OCI-LY7 (cell line): Measurements from ENCODE around the gene MT1H. TPM values are rescaled to one million over a fixed set of nuclear protein-coding genes. Genes with fewer than 3 reads are reported as not detected.

ENCODE experiments used
- BruUV-seq: library from RNA; stranded (reverse); fragments of 400-500 nt; replicated peaks from 2 replicates; lab custom pipeline; 2021; lab: Mats Ljungman, UMichigan
- CTCF ChIA-PET: fragments of 300-600 bp; sonication (Branson Sonifier 250); formaldehyde crosslinking; loops from one replicate; lab custom pipeline; 2022; ENCODE audit warnings: antibody characterized with exemption; ENCODE audit not compliant: unreplicated experiment; lab: Charles Lee
- POLR2A ChIA-PET: fragments of 300-600 bp; sonication (Branson Sonifier 250); formaldehyde crosslinking; loops from one replicate; lab custom pipeline; 2022; ENCODE audit warnings: antibody characterized with exemption; lab: Charles Lee
- DNase-seq: peaks from one replicate; pipeline ENCODE4 v3.0.0-alpha.2; 2015; ENCODE audit warnings: low spot score
- H2AFZ ChIP-seq: fragments of 200-600 bp; sonication (generic), shearing (Covaris generic); 2 replicates; pipeline ENCODE4 v1.6.1; 2014; ENCODE audit warnings: mild to moderate bottlenecking, antibody characterized with exemption, low read length, moderate library complexity
- H3K27ac ChIP-seq: fragments of 200-600 bp; sonication (generic); 2 replicates; pipeline ENCODE4 v1.5.1; 2014; ENCODE audit warnings: mixed run types, low read depth, mild to moderate bottlenecking, moderate library complexity, low read length, inconsistent platforms; ENCODE audit not compliant: poor library complexity, severe bottlenecking
- H3K36me3 ChIP-seq: fragments of 200-600 bp; sonication (generic); 2 replicates; pipeline ENCODE4 v1.6.1; 2014; ENCODE audit warnings: mild to moderate bottlenecking, antibody characterized with exemption, low read length, moderate library complexity, mixed read lengths; ENCODE audit not compliant: insufficient read depth
- H3K4me1 ChIP-seq: fragments of 200-600 bp; sonication (generic); 2 replicates; pipeline ENCODE4 v1.5.1; 2014; ENCODE audit warnings: mild to moderate bottlenecking, low read length; ENCODE audit not compliant: insufficient read depth, poor library complexity, severe bottlenecking
- H3K4me2 ChIP-seq: fragments of 200-600 bp; sonication (generic); 2 replicates; pipeline ENCODE4 v1.6.1; 2014; ENCODE audit warnings: mild to moderate bottlenecking, low read length
- H3K4me3 ChIP-seq: fragments of 200-600 bp; sonication (generic); 2 replicates; pipeline ENCODE4 v1.5.1; 2014; ENCODE audit warnings: mild to moderate bottlenecking, low read depth, low read length; ENCODE audit not compliant: poor library complexity, severe bottlenecking
- H3K79me2 ChIP-seq: fragments of 200-600 bp; sonication (generic); 2 replicates; pipeline ENCODE4 v1.6.1; 2016; ENCODE audit warnings: low read depth, mild to moderate bottlenecking, low read length, moderate library complexity, mixed read lengths; ENCODE audit not compliant: insufficient read depth
- H3K9me2 ChIP-seq: fragments of 200-600 bp; sonication (generic); 2 replicates; pipeline ENCODE4 v1.6.1; 2016; ENCODE audit warnings: mild to moderate bottlenecking, low read length, mixed read lengths; ENCODE audit not compliant: insufficient read depth
- H3K9me3 ChIP-seq: fragments of 200-600 bp; sonication (generic); 2 replicates; pipeline ENCODE4 v1.6.1; 2014; ENCODE audit warnings: mild to moderate bottlenecking, mixed run types, low read length, mixed read lengths
- H4K20me1 ChIP-seq: fragments of 200-600 bp; sonication (generic); 2 replicates; pipeline ENCODE4 v1.6.1; 2014; ENCODE audit warnings: mild to moderate bottlenecking, antibody characterized with exemption, low read length, moderate library complexity, mixed read lengths; ENCODE audit not compliant: insufficient read depth
- CTCF ChIP-seq: fragments of 200-600 bp; sonication (generic); conservative IDR thresholded peaks from 2 replicates; pipeline ENCODE4 v1.5.1; 2014; ENCODE audit warnings: mild to moderate bottlenecking, antibody characterized with exemption, low read length, moderate library complexity, mixed read lengths
- EZH2phosphoT487 ChIP-seq: fragments of 200-600 bp; sonication (generic); IDR thresholded peaks from 2 replicates; pipeline ENCODE4 v1.6.1; 2018; ENCODE audit warnings: low read depth, borderline replicate concordance, mild to moderate bottlenecking, mixed run types, antibody characterized with exemption, low read length, moderate library complexity, mixed read lengths
- intact Hi-C: fragments of 100-400 bp; cut with micrococcal nuclease; formaldehyde crosslinking; loops from one replicate; pipeline ENCODE4 v1.10.0; 2022; ENCODE audit not compliant: unreplicated experiment
- total RNA-seq, 2 experiments: library from RNA; depleted of rRNA in 1 of 2; stranded (reverse); fragments of >200 nt in 1 of 2; shearing (Covaris generic) in 1 of 2; gene quantifications; 2 replicates each; pipeline ENCODE4 v1.2.3, GENCODE V29; 2014 to 2022

The MT1H gene
- total RNA-seq, 2 experiments from 2014 or later, result not detected

DNA sequence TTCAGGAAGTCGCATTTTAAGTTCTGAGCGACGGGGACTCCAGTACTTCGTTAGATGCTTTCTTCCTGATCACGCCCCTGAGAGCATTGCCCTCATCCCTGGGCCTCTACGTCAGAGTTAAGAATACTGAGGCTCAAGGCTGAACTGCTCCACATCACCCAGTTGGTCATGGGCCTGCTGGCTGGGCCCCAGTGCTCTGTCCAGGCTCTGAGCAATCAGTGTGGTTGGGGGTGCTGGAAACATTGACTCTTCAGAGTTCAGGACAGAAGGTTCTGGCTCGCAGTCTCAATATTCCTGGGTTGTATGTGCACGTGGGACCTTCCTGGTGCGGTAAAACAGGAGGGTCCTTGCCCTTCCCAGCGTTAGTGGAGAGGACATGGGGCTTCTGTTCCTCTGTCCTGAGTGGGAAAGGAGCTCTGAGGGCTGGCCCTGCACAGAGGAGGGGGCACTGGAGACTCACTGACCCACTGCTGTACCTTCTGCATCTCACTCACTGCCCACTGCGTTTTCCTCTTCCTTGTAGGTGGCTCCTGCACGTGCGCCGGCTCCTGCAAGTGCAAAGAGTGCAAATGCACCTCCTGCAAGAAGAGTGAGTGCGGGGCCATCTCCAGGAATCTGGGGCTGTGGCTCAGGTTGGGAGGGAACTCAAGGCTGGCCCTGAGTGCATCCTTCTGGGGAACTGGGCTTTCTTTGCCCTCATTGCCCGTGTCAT lies 43.5 kb upstream of the MT1H start:
- H3K4me1 ChIP-seq, result peaks cover 13% of the 10 kb centered on the region
- H3K36me3 ChIP-seq, result no peaks in the 10 kb centered on the region
- H3K9me2 ChIP-seq, result no peaks in the 10 kb centered on the region
- POLR2A ChIA-PET, result no interaction called here
- intact Hi-C loops, result no loop called here
- H3K79me2 ChIP-seq, result no peaks in the 10 kb centered on the region
- no peak for DNase-seq
- no peak overlapping the region for H3K27ac ChIP-seq
- H3K4me3 ChIP-seq, result no peak overlapping the region
- no TSS peak for BruUV-seq
- H3K9me3 ChIP-seq, result no peaks in the 10 kb centered on the region
- H4K20me1 ChIP-seq, result no peaks in the 10 kb centered on the region
- H3K4me2 ChIP-seq, result no peak overlapping the region
- CTCF ChIA-PET, result no interaction called here
- TF ChIP-seq EZH2phosphoT487, result no peak
- no peak for TF ChIP-seq CTCF
- no peak overlapping the region for H2AFZ ChIP-seq

DNA sequence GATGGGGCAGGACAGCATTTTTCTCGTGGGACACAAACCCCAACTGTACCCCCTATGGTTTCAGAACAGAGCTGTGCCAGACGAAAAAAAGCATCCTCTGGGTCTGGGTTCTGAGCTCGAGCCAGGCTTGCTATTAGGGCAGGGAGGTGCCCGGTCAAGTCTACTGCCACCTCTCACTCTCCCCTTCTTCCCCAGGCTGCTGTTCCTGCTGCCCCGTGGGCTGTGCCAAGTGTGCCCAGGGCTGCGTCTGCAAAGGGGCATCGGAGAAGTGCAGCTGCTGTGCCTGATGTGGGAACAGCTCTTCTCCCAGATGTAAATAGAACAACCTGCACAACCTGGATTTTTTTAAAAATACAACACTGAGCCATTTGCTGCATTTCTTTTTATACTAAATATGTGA lies 42.9 kb upstream of the MT1H start:
- H2AFZ ChIP-seq, result no peak overlapping the region
- H4K20me1 ChIP-seq, result no peaks in the 10 kb centered on the region
- no peak overlapping the region for H3K27ac ChIP-seq
- H3K79me2 ChIP-seq, result no peaks in the 10 kb centered on the region
- H3K4me2 ChIP-seq, result no peak overlapping the region
- CTCF ChIA-PET, result no interaction called here
- no peak for TF ChIP-seq EZH2phosphoT487
- no peak for TF ChIP-seq CTCF
- no peak overlapping the region for H3K4me3 ChIP-seq
- H3K36me3 ChIP-seq, result no peaks in the 10 kb centered on the region
- no TSS peak for BruUV-seq
- no peaks in the 10 kb centered on the region for H3K9me3 ChIP-seq
- DNase-seq, result no peak
- POLR2A ChIA-PET, result no interaction called here
- intact Hi-C loops, result no loop called here
- peaks cover 13% of the 10 kb centered on the region for H3K4me1 ChIP-seq
- H3K9me2 ChIP-seq, result no peaks in the 10 kb centered on the region
